Loucy (cell line): ENCODE results near the gene MTCL3.

Experiments
- H2AFZ ChIP-seq: fragments of 200-600 bp; sonication (generic); 2 replicates; pipeline ENCODE4 v1.6.0; 2016; ENCODE audit warnings: antibody characterized with exemption, mild to moderate bottlenecking, low read length, moderate library complexity
- H3F3A ChIP-seq: fragments of 200-600 bp; 2 replicates; pipeline ENCODE4 v1.6.0; 2016; ENCODE audit warnings: antibody characterized with exemption, low read depth, mild to moderate bottlenecking
- H3K27me3 ChIP-seq: fragments of 200-600 bp; sonication (generic); 2 replicates; pipeline ENCODE4 v1.6.1; 2014; ENCODE audit warnings: low read length, mild to moderate bottlenecking; ENCODE audit not compliant: insufficient read depth, poor library complexity, severe bottlenecking
- H3K36me3 ChIP-seq: fragments of 200-600 bp; sonication (generic); 2 replicates; pipeline ENCODE4 v1.6.1; 2016; ENCODE audit warnings: low read length; ENCODE audit not compliant: insufficient read depth
- H3K4me1 ChIP-seq: fragments of 200-600 bp; sonication (generic); 2 replicates; pipeline ENCODE4 v1.5.1; 2014; ENCODE audit warnings: low read length, mild to moderate bottlenecking; ENCODE audit not compliant: insufficient read depth, poor library complexity, severe bottlenecking
- H3K4me2 ChIP-seq: fragments of 200-600 bp; sonication (generic); 2 replicates; pipeline ENCODE4 v1.6.0; 2014; ENCODE audit warnings: antibody characterized with exemption, low read length, low read depth, mild to moderate bottlenecking; ENCODE audit not compliant: poor library complexity, severe bottlenecking
- H3K4me3 ChIP-seq: fragments of 200-600 bp; sonication (generic); 2 replicates; pipeline ENCODE4 v1.5.1; 2014; ENCODE audit warnings: low read length, mild to moderate bottlenecking, mixed read lengths; ENCODE audit not compliant: poor library complexity, severe bottlenecking
- H3K79me2 ChIP-seq: fragments of 200-600 bp; sonication (generic); 2 replicates; pipeline ENCODE4 v1.6.1; 2014; ENCODE audit warnings: low read length; ENCODE audit not compliant: insufficient read depth
- H3K9ac ChIP-seq: fragments of 200-600 bp; sonication (generic); 2 replicates; pipeline ENCODE4 v1.6.0; 2014; ENCODE audit warnings: mild to moderate bottlenecking, low read depth, low read length, moderate library complexity; ENCODE audit not compliant: poor library complexity, severe bottlenecking
- H3K9me2 ChIP-seq: fragments of 200-600 bp; sonication (generic); replicated peaks from 2 replicates; pipeline ENCODE4 v1.6.1; 2016; ENCODE audit warnings: low read depth, low read length, mixed read lengths
- H3K9me3 ChIP-seq: fragments of 200-600 bp; sonication (generic); 2 replicates; pipeline ENCODE4 v1.6.1; 2014; ENCODE audit warnings: mild to moderate bottlenecking, antibody characterized with exemption, low read length, low read depth; ENCODE audit not compliant: insufficient read depth
- H4K20me1 ChIP-seq: fragments of 200-600 bp; sonication (generic); 2 replicates; pipeline ENCODE4 v1.6.0; 2014; ENCODE audit warnings: antibody characterized with exemption, low read length, mild to moderate bottlenecking; ENCODE audit not compliant: insufficient read depth, poor library complexity, severe bottlenecking
- EZH2phosphoT487 ChIP-seq: fragments of 200-600 bp; IDR thresholded peaks from 2 replicates; pipeline ENCODE4 v1.6.1; 2018; ENCODE audit warnings: antibody characterized with exemption, mild to moderate bottlenecking, moderate library complexity, borderline replicate concordance
- TF ChIP-seq, protein P1 (sequence below): fragments of 200-600 bp; sonication (generic); conservative IDR thresholded peaks from 2 replicates; pipeline ENCODE4 v1.5.1; 2014; ENCODE audit warnings: mild to moderate bottlenecking, antibody characterized with exemption, low read length

MTCL3 gene

GRCh38 chr6:127494240-127494767, 24.8 kb downstream of the MTCL3 start:
- TF ChIP-seq, protein P1, sequence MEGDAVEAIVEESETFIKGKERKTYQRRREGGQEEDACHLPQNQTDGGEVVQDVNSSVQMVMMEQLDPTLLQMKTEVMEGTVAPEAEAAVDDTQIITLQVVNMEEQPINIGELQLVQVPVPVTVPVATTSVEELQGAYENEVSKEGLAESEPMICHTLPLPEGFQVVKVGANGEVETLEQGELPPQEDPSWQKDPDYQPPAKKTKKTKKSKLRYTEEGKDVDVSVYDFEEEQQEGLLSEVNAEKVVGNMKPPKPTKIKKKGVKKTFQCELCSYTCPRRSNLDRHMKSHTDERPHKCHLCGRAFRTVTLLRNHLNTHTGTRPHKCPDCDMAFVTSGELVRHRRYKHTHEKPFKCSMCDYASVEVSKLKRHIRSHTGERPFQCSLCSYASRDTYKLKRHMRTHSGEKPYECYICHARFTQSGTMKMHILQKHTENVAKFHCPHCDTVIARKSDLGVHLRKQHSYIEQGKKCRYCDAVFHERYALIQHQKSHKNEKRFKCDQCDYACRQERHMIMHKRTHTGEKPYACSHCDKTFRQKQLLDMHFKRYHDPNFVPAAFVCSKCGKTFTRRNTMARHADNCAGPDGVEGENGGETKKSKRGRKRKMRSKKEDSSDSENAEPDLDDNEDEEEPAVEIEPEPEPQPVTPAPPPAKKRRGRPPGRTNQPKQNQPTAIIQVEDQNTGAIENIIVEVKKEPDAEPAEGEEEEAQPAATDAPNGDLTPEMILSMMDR: no peak
- no peak for TF ChIP-seq EZH2phosphoT487

GRCh38 chr6:127489248-127489647, 29.9 kb downstream of the MTCL3 start:
- Histone ChIP-seq H3K4me2 (no peak overlapping the region), H3K9ac (no peak overlapping the region), H3K4me1 (peaks cover 26% of the 10 kb centered on the region), H3K9me2 (no peaks in the 10 kb centered on the region), H2AFZ (no peak overlapping the region), H3K9me3 (0 out of 2 replicates have a peak, but pooled peaks cover 5% of the 10 kb centered on the region), H3K36me3 (peaks cover 11% of the 10 kb centered on the region), H3K4me3 (no peak overlapping the region), H4K20me1 (no peaks in the 10 kb centered on the region), H3F3A (no peaks in the 10 kb centered on the region), H3K27me3 (no peaks in the 10 kb centered on the region), H3K79me2 (no peaks in the 10 kb centered on the region)
- TF ChIP-seq, protein P1: no peak
- TF ChIP-seq EZH2phosphoT487: no peak

More at GRCh38 chr6:127494240-127494767, 24.8 kb downstream of the MTCL3 start:
- Histone ChIP-seq H3K36me3 (peaks cover 11% of the 10 kb centered on the region), H3K4me2 (peak overlapping the region; percentile 60), H3F3A (no peaks in the 10 kb centered on the region), H3K79me2 (no peaks in the 10 kb centered on the region), H2AFZ (peak overlapping the region; percentile 11; the same call in 1 of the 2 replicates), H3K9ac (peak overlapping the region; percentile 54), H3K4me1 (peaks cover 20% of the 10 kb centered on the region), H3K9me2 (no peaks in the 10 kb centered on the region), H3K4me3 (peak overlapping the region; percentile 46), H4K20me1 (no peaks in the 10 kb centered on the region), H3K27me3 (no peaks in the 10 kb centered on the region), H3K9me3 (0 out of 2 replicates have a peak, but pooled peaks cover 5% of the 10 kb centered on the region)

DNA sequence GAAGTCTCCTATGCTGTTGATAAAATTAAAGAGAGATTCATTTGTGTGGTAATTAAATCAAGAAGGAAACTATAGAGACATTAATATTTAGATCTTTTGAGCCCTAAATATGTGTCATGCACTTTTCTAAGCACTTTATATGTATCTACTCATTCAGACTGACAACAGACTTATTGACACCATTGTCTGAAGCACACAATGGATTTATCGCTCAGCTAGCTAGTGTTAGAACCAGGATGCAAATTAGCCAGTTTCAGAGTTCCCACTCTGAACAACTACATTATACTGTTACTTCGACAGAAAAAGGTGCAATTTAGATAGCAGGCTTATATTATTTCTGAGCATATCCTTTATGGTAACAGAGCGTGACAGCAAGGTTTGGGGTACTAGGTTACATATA, 32.2 kb downstream of the MTCL3 start:
- no peak for TF ChIP-seq EZH2phosphoT487
- H3K4me2 ChIP-seq: no peak overlapping the region
- H3K9me2 ChIP-seq: no peaks in the 10 kb centered on the region
- 0 out of 2 replicates have a peak, but pooled peaks cover 5% of the 10 kb centered on the region for H3K9me3 ChIP-seq
- no peak overlapping the region for H3K4me3 ChIP-seq
- H3K9ac ChIP-seq: no peak overlapping the region
- H3K79me2 ChIP-seq: no peaks in the 10 kb centered on the region
- H3K27me3 ChIP-seq: no peaks in the 10 kb centered on the region
- H2AFZ ChIP-seq: no peak overlapping the region
- peaks cover 27% of the 10 kb centered on the region for H3K4me1 ChIP-seq
- no peaks in the 10 kb centered on the region for H3F3A ChIP-seq
- H3K36me3 ChIP-seq: peaks cover 17% of the 10 kb centered on the region
- no peaks in the 10 kb centered on the region for H4K20me1 ChIP-seq
